Activated B cell treated with CpG ODN at 0.5 μM for 24 hours (primary cell): ENCODE results near the gene P2RX2. TPM values are rescaled to one million over a fixed set of nuclear protein-coding genes. Genes with fewer than 3 reads are reported as not detected.
A peak's percentile ranks its signal among the peaks of the same experiment; 100 is the strongest.

Experiments
- ATAC-seq: fragments of 200-7000 bp; cut with Tn5 transposase; one replicate; pipeline ENCODE4 v1.10.0; 2021; ENCODE audit warnings: low read depth, mild to moderate bottlenecking, moderate library complexity
- CTCF ChIA-PET: fragments of 350-600 bp; sonication (Branson Sonifier 250); formaldehyde crosslinking; loops from one replicate; lab custom pipeline; 2021; ENCODE audit warnings: antibody characterized with exemption; lab: Charles Lee
- POLR2A ChIA-PET: fragments of 350-600 bp; sonication (Branson Sonifier 250); formaldehyde crosslinking; loops from one replicate; lab custom pipeline; 2021; ENCODE audit warnings: antibody characterized with exemption; lab: Charles Lee
- DNase-seq: peaks from one replicate; pipeline ENCODE4 v3.0.0; 2022
- H3K27ac Mint-ChIP-seq: one replicate; pipeline ENCODE4 v1.8.0; 2020; ENCODE audit warnings: mixed read lengths
- H3K27me3 Mint-ChIP-seq: one replicate; pipeline ENCODE4 v1.8.0; 2021; ENCODE audit warnings: mixed read lengths
- H3K36me3 Mint-ChIP-seq: one replicate; pipeline ENCODE4 v1.8.0; 2021; ENCODE audit warnings: low read depth, mixed read lengths
- H3K4me1 Mint-ChIP-seq: one replicate; pipeline ENCODE4 v1.8.0; 2021; ENCODE audit warnings: mixed read lengths
- H3K4me3 Mint-ChIP-seq: one replicate; pipeline ENCODE4 v1.8.0; 2020; ENCODE audit warnings: mild to moderate bottlenecking, mixed read lengths
- H3K9me3 Mint-ChIP-seq: one replicate; pipeline ENCODE4 v1.8.0; 2020; ENCODE audit warnings: mixed read lengths
- CTCF ChIP-seq: fragments of 200-600 bp; IDR thresholded peaks from one replicate; pipeline ENCODE4 v1.8.0; 2022; ENCODE audit warnings: antibody characterized with exemption, mild to moderate bottlenecking
- intact Hi-C: fragments of 100-400 bp; cut with micrococcal nuclease; formaldehyde crosslinking; loops from one replicate; pipeline ENCODE4 v1.15.1; 2024
- total RNA-seq: library from RNA; stranded (reverse); gene quantifications from 2 replicates; pipeline ENCODE4 v1.2.3, GENCODE V29; 2022

P2RX2 gene
- total RNA-seq, 1 donor from 2014 or later: not detected

- ATAC-seq (no peak), DNase-seq (no peak)
- Mint-ChIP-seq H3K27ac (no peak overlapping the region), H3K9me3 (no peaks in the 10 kb centered on the region), H3K27me3 (peaks cover 3% of the 10 kb centered on the region), H3K4me1 (peaks cover 8% of the 10 kb centered on the region), H3K36me3 (no peaks in the 10 kb centered on the region), H3K4me3 (no peak overlapping the region)
- no peak for TF ChIP-seq CTCF
- intact Hi-C loops: no loop called here
- POLR2A ChIA-PET: no interaction called here
- CTCF ChIA-PET: no interaction called here
Measured at GRCh38 chr12:132592282-132592970, 26.1 kb upstream of the P2RX2 start.

- POLR2A ChIA-PET: no interaction called here
- Mint-ChIP-seq H3K9me3 (no peaks in the 10 kb centered on the region), H3K27me3 (peaks cover 3% of the 10 kb centered on the region), H3K27ac (no peak overlapping the region), H3K4me3 (no peak overlapping the region), H3K36me3 (no peaks in the 10 kb centered on the region), H3K4me1 (peaks cover 11% of the 10 kb centered on the region)
- CTCF ChIA-PET: no interaction called here
- intact Hi-C loops: no loop called here
- TF ChIP-seq CTCF: no peak
- ATAC-seq (no peak), DNase-seq (no peak)
Measured at GRCh38 chr12:132593071-132593470, 25.5 kb upstream of the P2RX2 start.

DNA sequence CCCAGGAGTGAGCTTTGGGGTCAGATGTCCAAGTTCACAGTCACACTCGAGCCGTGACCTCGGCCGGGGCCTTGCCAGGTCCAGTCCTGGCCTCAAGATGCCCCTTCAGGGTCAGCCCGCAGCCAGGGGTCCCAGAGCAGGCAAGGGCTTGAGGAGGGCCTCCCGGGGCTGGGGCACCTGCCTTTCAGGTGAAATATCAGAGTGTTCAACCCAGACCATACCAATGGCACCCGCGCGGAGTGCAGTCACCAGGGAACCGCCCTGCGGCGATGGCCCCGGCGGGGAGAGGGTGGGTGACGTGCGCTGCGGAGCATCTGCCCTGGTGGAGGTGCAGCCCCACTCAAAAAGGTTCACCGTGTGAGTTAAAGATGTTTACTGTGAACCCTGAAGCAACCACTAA, 25.1 kb upstream of the P2RX2 start:
- POLR2A ChIA-PET: no interaction called here
- Mint-ChIP-seq H3K4me3 (no peak overlapping the region), H3K36me3 (peaks cover under 1% of the 10 kb centered on the region), H3K27ac (no peak overlapping the region), H3K4me1 (peaks cover 12% of the 10 kb centered on the region), H3K27me3 (peaks cover 4% of the 10 kb centered on the region), H3K9me3 (no peaks in the 10 kb centered on the region)
- TF ChIP-seq CTCF: no peak
- CTCF ChIA-PET: no interaction called here
- intact Hi-C loops: no loop called here
- no peak for DNase-seq
- no peak for ATAC-seq

DNA sequence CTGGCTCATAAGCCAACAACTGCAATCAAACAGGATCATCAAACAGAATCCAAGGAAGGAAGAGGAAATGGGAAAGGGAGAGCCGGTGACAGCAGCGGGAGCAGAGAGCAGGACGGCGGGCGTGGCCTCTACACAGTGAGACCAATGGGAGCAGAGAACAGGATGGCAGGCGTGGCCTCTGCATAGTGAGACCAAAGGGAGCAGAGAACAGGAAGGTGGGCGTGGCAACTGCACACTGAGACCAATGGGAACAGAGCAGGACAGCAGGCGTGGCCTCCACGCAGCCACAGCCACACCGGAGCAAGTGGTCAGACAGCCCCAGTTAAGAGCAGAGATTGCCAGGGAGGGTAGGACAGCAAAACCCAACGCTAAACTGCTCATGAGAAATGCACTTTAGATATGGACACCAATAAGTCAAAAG, 24.6 kb upstream of the P2RX2 start:
- intact Hi-C loops: no loop called here
- Mint-ChIP-seq H3K36me3 (peaks cover 2% of the 10 kb centered on the region), H3K4me3 (no peak overlapping the region), H3K9me3 (no peaks in the 10 kb centered on the region), H3K27ac (no peak overlapping the region), H3K4me1 (peaks cover 16% of the 10 kb centered on the region), H3K27me3 (peaks cover 6% of the 10 kb centered on the region)
- ChIA-PET CTCF (no interaction called here), POLR2A (no interaction called here)
- no peak for TF ChIP-seq CTCF
- peak; percentile 32 for ATAC-seq
- no peak for DNase-seq

GRCh38 chr12:132595183-132595582, 23.4 kb upstream of the P2RX2 start:
- H3K4me3 Mint-ChIP-seq: no peak overlapping the region
- peaks cover 2% of the 10 kb centered on the region for H3K36me3 Mint-ChIP-seq
- POLR2A ChIA-PET: no interaction called here
- peaks cover 6% of the 10 kb centered on the region for H3K27me3 Mint-ChIP-seq
- intact Hi-C loops: loop anchor here (5.0 kb wide), 1 partner anchor 108 kb away; no protein-coding TSS in a partner anchor
- no peak for ATAC-seq
- TF ChIP-seq CTCF: no peak
- no peak for DNase-seq
- no peak overlapping the region for H3K27ac Mint-ChIP-seq
- CTCF ChIA-PET: interaction anchor here (1.9 kb wide), 1 partner anchor 20 kb away, joined by 6 read pairs; no protein-coding TSS in a partner anchor
- no peaks in the 10 kb centered on the region for H3K9me3 Mint-ChIP-seq
- H3K4me1 Mint-ChIP-seq: peaks cover 22% of the 10 kb centered on the region
